Tibial artery (tissue), 4 donors: Measurements from ENCODE around the gene MED8.

ENCODE experiments used
- DNase-seq, 2 donors: peaks; one replicate each; pipeline ENCODE4 v3.0.0-alpha.2; 2019
- H3K27ac ChIP-seq, 2 donors: fragments of 200-600 bp; sonication (generic) in 1 of 2; 1 replicate in 1 of 2; 2 replicates in 1 of 2; pipeline ENCODE4 v1.5.1; 2018 to 2019; ENCODE audit warnings: mild to moderate bottlenecking in 1 of 2
- H3K27me3 ChIP-seq, 2 donors: fragments of 200-600 bp; sonication (generic) in 1 of 2; one replicate each; pipeline versions ENCODE4 v1.5.1 to v1.6.0; 2016 to 2019
- H3K36me3 ChIP-seq, 3 donors: fragments of 200-600 bp; sonication (generic) in 2 of 3; one replicate each; pipeline ENCODE4 v1.5.1; 2016 to 2019; ENCODE audit warnings: mild to moderate bottlenecking in 2 of 3
- H3K4me1 ChIP-seq, 4 donors: fragments of 200-600 bp; sonication (generic) in 2 of 4; 1 replicate in 3 of 4; 2 replicates in 1 of 4; pipeline ENCODE4 v1.5.1; 2016 to 2019
- H3K4me3 ChIP-seq, 2 donors: fragments of 200-600 bp; sonication (generic) in 1 of 2; 1 replicate in 1 of 2; 2 replicates in 1 of 2; pipeline ENCODE4 v1.5.1; 2018 to 2019; ENCODE audit warnings: mild to moderate bottlenecking in 2 of 2
- H3K9me3 ChIP-seq, 3 donors: fragments of 200-600 bp; sonication (generic) in 1 of 3; one replicate each; pipeline ENCODE4 v1.5.1; 2016 to 2019
- CTCF ChIP-seq, 2 experiments: fragments of 200-600 bp in 1 of 2; fragments of 450-650 bp in 1 of 2; IDR thresholded peaks; one replicate each; pipeline ENCODE4 v1.5.1; 2017 to 2019; ENCODE audit warnings: antibody characterized with exemption in 2 of 2, mild to moderate bottlenecking in 1 of 2, moderate library complexity in 1 of 2
- intact Hi-C: fragments of 100-400 bp; cut with DNase I; formaldehyde crosslinking; loops from one replicate; pipeline ENCODE4 v1.15.0; 2023; ENCODE audit warnings: low total_unique reads

MED8 gene

GRCh38 chr1:43367026-43367903 is 22.3 kb downstream of the MED8 start:
- Histone ChIP-seq H3K4me1 (peaks cover 0 to 32% (median 27%) of the 10 kb centered on the region in 4 donors), H3K27me3 (no peaks in the 10 kb centered on the region), H3K36me3 (peaks cover 29 to 36% (median 31%) of the 10 kb centered on the region in 3 donors), H3K4me3 (peak overlapping the region; percentile 77 to 96), H3K27ac (peak overlapping the region; percentile 93 to 97), H3K9me3 (no peaks in the 10 kb centered on the region)
- no peak for TF ChIP-seq CTCF (IDR thresholded peaks at IDR 0.05)
- intact Hi-C loops, result loop anchor here (10.0 kb wide), 1 partner anchor 192 kb away; the partner anchor contains the start of genes CFAP57 and EBNA1BP2
- DNase-seq, result peak; percentile 25 to 74

GRCh38 chr1:43366601-43367025 is 23.0 kb downstream of the MED8 start:
- H3K36me3 ChIP-seq, result peaks cover 29 to 42% (median 31%) of the 10 kb centered on the region in 3 donors
- intact Hi-C loops, result loop anchor here (10.0 kb wide), 1 partner anchor 192 kb away; the partner anchor contains the start of genes CFAP57 and EBNA1BP2

GRCh38 chr1:43366179-43366578 is 23.4 kb downstream of the MED8 start:
- no peak for TF ChIP-seq CTCF (IDR thresholded peaks at IDR 0.05)
- H3K4me3 ChIP-seq, result peak overlapping the region in 1 of 2 donors; percentile 96
- H3K36me3 ChIP-seq, result peaks cover 29 to 47% (median 35%) of the 10 kb centered on the region in 3 donors
- no peaks in the 10 kb centered on the region for H3K9me3 ChIP-seq
- H3K27ac ChIP-seq, result peak overlapping the region; percentile 93 to 97
- no peaks in the 10 kb centered on the region for H3K27me3 ChIP-seq
- peak in 1 of 2 donors; percentile 24 for DNase-seq
- intact Hi-C loops, result loop anchor here (10.0 kb wide), 1 partner anchor 191 kb away; the partner anchor contains the start of genes CFAP57 and EBNA1BP2
- H3K4me1 ChIP-seq, result peaks cover 0 to 32% (median 27%) of the 10 kb centered on the region in 4 donors

More at GRCh38 chr1:43366601-43367025, 23.0 kb downstream of the MED8 start:
- H3K4me1 ChIP-seq, result peaks cover 0 to 32% (median 27%) of the 10 kb centered on the region in 4 donors
- H3K27me3 ChIP-seq, result no peaks in the 10 kb centered on the region
- peak overlapping the region; percentile 77 to 96 for H3K4me3 ChIP-seq
- no peak for DNase-seq
- no peaks in the 10 kb centered on the region for H3K9me3 ChIP-seq
- TF ChIP-seq CTCF (IDR thresholded peaks at IDR 0.05), result no peak
- peak overlapping the region; percentile 93 to 97 for H3K27ac ChIP-seq

GRCh38 chr1:43365678-43366077 is 23.9 kb downstream of the MED8 start:
- H3K36me3 ChIP-seq, result peaks cover 29 to 52% (median 37%) of the 10 kb centered on the region in 3 donors
- no peak for DNase-seq
- no peaks in the 10 kb centered on the region for H3K9me3 ChIP-seq
- H3K4me3 ChIP-seq, result no peak overlapping the region
- H3K27ac ChIP-seq, result peak overlapping the region in 1 of 2 donors; percentile 93
- no peaks in the 10 kb centered on the region for H3K27me3 ChIP-seq
- intact Hi-C loops, result loop anchor here (10.0 kb wide), 1 partner anchor 191 kb away; the partner anchor contains the start of genes CFAP57 and EBNA1BP2
- no peak for TF ChIP-seq CTCF (IDR thresholded peaks at IDR 0.05)
- H3K4me1 ChIP-seq, result peaks cover 0 to 32% (median 27%) of the 10 kb centered on the region in 4 donors

GRCh38 chr1:43363935-43364525 is 25.6 kb downstream of the MED8 start:
- no peaks in the 10 kb centered on the region for H3K27me3 ChIP-seq
- H3K4me1 ChIP-seq, result peaks cover 0 to 30% (median 26%) of the 10 kb centered on the region in 4 donors
- H3K27ac ChIP-seq, result no peak overlapping the region
- no peak for TF ChIP-seq CTCF (IDR thresholded peaks at IDR 0.05)
- intact Hi-C loops, result loop anchor here (10.0 kb wide), 1 partner anchor 189 kb away; the partner anchor contains the start of genes CFAP57 and EBNA1BP2
- H3K4me3 ChIP-seq, result no peak overlapping the region
- peaks cover 29 to 55% (median 37%) of the 10 kb centered on the region in 3 donors for H3K36me3 ChIP-seq
- DNase-seq, result no peak
- H3K9me3 ChIP-seq, result no peaks in the 10 kb centered on the region
